ENCODE data around the gene ALDH3A1.

ALDH3A1 gene

GRCh38 chr17:19720210-19720475 is 28.0 kb downstream of the ALDH3A1 start:
- Histone ChIP-seq H3K36me3 (ENCODE audit: control insufficient read depth, low read length) (no peaks in the 10 kb centered on the region), H3K27ac (ENCODE audit: low read depth, low read length) (no peak overlapping the region), H3K4me3 (ENCODE audit: low read length) (no peak overlapping the region), H3K27me3 (ENCODE audit: control insufficient read depth, low read length) (no peaks in the 10 kb centered on the region), H3F3A (ENCODE audit: control insufficient read depth, insufficient read depth) (no peaks in the 10 kb centered on the region), H3K4me2 (ENCODE audit: low read length) (no peak overlapping the region), H3K9me2 (replicated peaks; ENCODE audit: control insufficient read depth, low read length) (no peaks in the 10 kb centered on the region), H4K20me1 (ENCODE audit: control insufficient read depth, insufficient read depth, low read depth, low read length) (no peaks in the 10 kb centered on the region), H3K4me1 (ENCODE audit: control insufficient read depth, low read length) (no peaks in the 10 kb centered on the region), H3K79me2 (ENCODE audit: control insufficient read depth, low read length) (no peaks in the 10 kb centered on the region), H3K9me3 (ENCODE audit: control insufficient read depth, insufficient read depth, low read length) (no peaks in the 10 kb centered on the region)
- no peak for TF ChIP-seq EZH2phosphoT487 (IDR thresholded peaks at IDR 0.05; ENCODE audit: borderline replicate concordance, low read length)
- TF ChIP-seq, protein P1, sequence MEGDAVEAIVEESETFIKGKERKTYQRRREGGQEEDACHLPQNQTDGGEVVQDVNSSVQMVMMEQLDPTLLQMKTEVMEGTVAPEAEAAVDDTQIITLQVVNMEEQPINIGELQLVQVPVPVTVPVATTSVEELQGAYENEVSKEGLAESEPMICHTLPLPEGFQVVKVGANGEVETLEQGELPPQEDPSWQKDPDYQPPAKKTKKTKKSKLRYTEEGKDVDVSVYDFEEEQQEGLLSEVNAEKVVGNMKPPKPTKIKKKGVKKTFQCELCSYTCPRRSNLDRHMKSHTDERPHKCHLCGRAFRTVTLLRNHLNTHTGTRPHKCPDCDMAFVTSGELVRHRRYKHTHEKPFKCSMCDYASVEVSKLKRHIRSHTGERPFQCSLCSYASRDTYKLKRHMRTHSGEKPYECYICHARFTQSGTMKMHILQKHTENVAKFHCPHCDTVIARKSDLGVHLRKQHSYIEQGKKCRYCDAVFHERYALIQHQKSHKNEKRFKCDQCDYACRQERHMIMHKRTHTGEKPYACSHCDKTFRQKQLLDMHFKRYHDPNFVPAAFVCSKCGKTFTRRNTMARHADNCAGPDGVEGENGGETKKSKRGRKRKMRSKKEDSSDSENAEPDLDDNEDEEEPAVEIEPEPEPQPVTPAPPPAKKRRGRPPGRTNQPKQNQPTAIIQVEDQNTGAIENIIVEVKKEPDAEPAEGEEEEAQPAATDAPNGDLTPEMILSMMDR (IDR thresholded peaks at IDR 0.05; ENCODE audit: low read depth, low read length, poor library complexity, severe bottlenecking) = no peak

GRCh38 chr17:19719355-19720209 is 28.5 kb downstream of the ALDH3A1 start:
- Histone ChIP-seq H3K79me2 (ENCODE audit: control insufficient read depth, low read length) (no peaks in the 10 kb centered on the region), H4K20me1 (ENCODE audit: control insufficient read depth, insufficient read depth, low read depth, low read length) (no peaks in the 10 kb centered on the region), H3K36me3 (ENCODE audit: control insufficient read depth, low read length) (no peaks in the 10 kb centered on the region), H3K9me2 (replicated peaks; ENCODE audit: control insufficient read depth, low read length) (no peaks in the 10 kb centered on the region), H3K4me2 (ENCODE audit: low read length) (no peak overlapping the region), H3K9me3 (ENCODE audit: control insufficient read depth, insufficient read depth, low read length) (no peaks in the 10 kb centered on the region), H3K27me3 (ENCODE audit: control insufficient read depth, low read length) (no peaks in the 10 kb centered on the region), H3K27ac (ENCODE audit: low read depth, low read length) (no peak overlapping the region), H3K4me1 (ENCODE audit: control insufficient read depth, low read length) (no peaks in the 10 kb centered on the region), H3K4me3 (ENCODE audit: low read length) (no peak overlapping the region), H3F3A (ENCODE audit: control insufficient read depth, insufficient read depth) (no peaks in the 10 kb centered on the region)
- TF ChIP-seq, protein P1 (IDR thresholded peaks at IDR 0.05; ENCODE audit: low read depth, low read length, poor library complexity, severe bottlenecking) = no peak
- no peak for TF ChIP-seq EZH2phosphoT487 (IDR thresholded peaks at IDR 0.05; ENCODE audit: borderline replicate concordance, low read length)

GRCh38 chr17:19718613-19719354 is 29.3 kb downstream of the ALDH3A1 start:
- no peak overlapping the region for H3K27ac ChIP-seq (ENCODE audit: low read depth, low read length)
- no peaks in the 10 kb centered on the region for H3F3A ChIP-seq (ENCODE audit: control insufficient read depth, insufficient read depth)
- H3K36me3 ChIP-seq (ENCODE audit: control insufficient read depth, low read length) = no peaks in the 10 kb centered on the region
- H3K4me3 ChIP-seq (ENCODE audit: low read length) = no peak overlapping the region
- no peaks in the 10 kb centered on the region for H3K79me2 ChIP-seq (ENCODE audit: control insufficient read depth, low read length)
- no peaks in the 10 kb centered on the region for H3K27me3 ChIP-seq (ENCODE audit: control insufficient read depth, low read length)
- H3K9me3 ChIP-seq (ENCODE audit: control insufficient read depth, insufficient read depth, low read length) = no peaks in the 10 kb centered on the region
- TF ChIP-seq EZH2phosphoT487 (IDR thresholded peaks at IDR 0.05; ENCODE audit: borderline replicate concordance, low read length) = no peak
- TF ChIP-seq, protein P1 (IDR thresholded peaks at IDR 0.05; ENCODE audit: low read depth, low read length, poor library complexity, severe bottlenecking) = peak; percentile 19
- H4K20me1 ChIP-seq (ENCODE audit: control insufficient read depth, insufficient read depth, low read depth, low read length) = no peaks in the 10 kb centered on the region
- H3K4me1 ChIP-seq (ENCODE audit: control insufficient read depth, low read length) = no peaks in the 10 kb centered on the region
- H3K4me2 ChIP-seq (ENCODE audit: low read length) = no peak overlapping the region
- H3K9me2 ChIP-seq (replicated peaks; ENCODE audit: control insufficient read depth, low read length) = no peaks in the 10 kb centered on the region
